HFFc6 (cell line): ENCODE results near the gene IP6K2. TPM values are rescaled to one million over a fixed set of nuclear protein-coding genes. Genes with fewer than 3 reads are reported as not detected.

ENCODE experiments used
- DNase-seq: peaks from one replicate; pipeline ENCODE4 v3.0.0-alpha.2; 2018
- H3K27ac Mint-ChIP-seq: 2 replicates; pipeline ENCODE4 v1.8.0; 2020; ENCODE audit warnings: mild to moderate bottlenecking, mixed read lengths
- H3K27me3 Mint-ChIP-seq: 2 replicates; pipeline ENCODE4 v1.8.0; 2021; ENCODE audit warnings: mild to moderate bottlenecking, moderate library complexity, mixed read lengths; ENCODE audit not compliant: insufficient read depth
- H3K36me3 Mint-ChIP-seq: 2 replicates; pipeline ENCODE4 v1.8.0; 2021; ENCODE audit warnings: low read depth, mixed read lengths
- H3K4me1 Mint-ChIP-seq: 2 replicates; pipeline ENCODE4 v1.8.0; 2020; ENCODE audit warnings: low read depth, mixed read lengths
- H3K4me3 Mint-ChIP-seq: 2 replicates; pipeline ENCODE4 v1.8.0; 2020; ENCODE audit warnings: mild to moderate bottlenecking, moderate library complexity, mixed read lengths
- H3K9me3 Mint-ChIP-seq: 2 replicates; pipeline ENCODE4 v1.8.0; 2020; ENCODE audit warnings: mild to moderate bottlenecking, mixed read lengths
- CTCF ChIP-seq: fragments of 200-600 bp; sonication (generic); IDR thresholded peaks from 2 replicates; pipeline ENCODE4 v1.5.0; 2021; ENCODE audit warnings: antibody characterized with exemption, mild to moderate bottlenecking
- total RNA-seq, 6 experiments: library from RNA; stranded (reverse); fragmentation: NEBNext Ultra II Directional; extraction: Animal tissue kit (Norgen Biotek cat#: 25700); gene quantifications; 2 replicates in 1 of 6; 3 replicates in 5 of 6; pipeline ENCODE4 v1.2.3, GENCODE V29; 2021

Gene IP6K2
- total RNA-seq, 6 experiments from 2014 or later, result 47.4 to 64.6 (median 53.0) TPM

DNA sequence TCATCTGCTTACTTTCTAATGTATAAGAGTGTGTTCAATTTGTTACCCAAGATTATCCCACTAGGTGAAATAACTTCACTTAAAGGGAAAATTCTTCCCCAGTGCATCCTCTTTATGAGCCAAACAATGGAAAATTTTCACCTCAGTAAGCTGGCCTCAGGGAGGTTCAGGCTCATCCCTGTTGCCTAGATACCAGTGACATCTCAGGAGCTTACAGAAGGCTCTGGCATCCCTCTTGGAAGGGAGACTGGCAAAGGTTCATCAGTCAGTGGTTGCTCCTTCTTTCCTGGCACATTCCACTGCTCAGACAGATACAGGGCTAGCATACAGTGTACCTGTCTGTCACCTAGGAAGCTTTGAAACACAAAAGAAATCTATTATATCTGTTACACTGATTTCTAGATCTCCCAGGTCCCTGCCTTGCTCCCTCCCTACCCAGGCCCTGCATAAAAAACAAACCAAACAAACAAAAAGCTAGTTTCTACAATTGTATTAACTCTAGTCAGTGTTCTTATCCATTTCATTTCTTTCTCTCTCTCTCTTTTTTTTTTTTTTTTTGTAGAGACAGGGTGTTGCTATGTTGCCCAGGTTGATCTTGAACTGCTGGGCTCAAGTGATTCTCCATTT lies 1.7 kb downstream of the IP6K2 start:
- peak; percentile 79 for DNase-seq
- Mint-ChIP-seq H3K27me3 (peaks cover 6% of the 10 kb centered on the region; the same call in 1 of the 2 replicates), H3K9me3 (no peaks in the 10 kb centered on the region)

GRCh38 chr3:48711727-48712126 lies 5.3 kb downstream of the IP6K2 start:
- no peak for DNase-seq
- Mint-ChIP-seq H3K27ac (peak overlapping the region; percentile 20; the same call in 1 of the 2 replicates), H3K27me3 (peaks cover 8% of the 10 kb centered on the region; the same call in 1 of the 2 replicates), H3K4me1 (peaks cover 49% of the 10 kb centered on the region), H3K9me3 (no peaks in the 10 kb centered on the region), H3K36me3 (peaks cover 45% of the 10 kb centered on the region), H3K4me3 (no peak overlapping the region)
- no peak for TF ChIP-seq CTCF

More for the DNA sequence above, 1.7 kb downstream of the IP6K2 start:
- Mint-ChIP-seq H3K27ac (peak overlapping the region; percentile 97), H3K36me3 (peaks cover 34% of the 10 kb centered on the region), H3K4me3 (peak overlapping the region; percentile 98), H3K4me1 (peaks cover 33% of the 10 kb centered on the region)
- TF ChIP-seq CTCF, result no peak

DNA sequence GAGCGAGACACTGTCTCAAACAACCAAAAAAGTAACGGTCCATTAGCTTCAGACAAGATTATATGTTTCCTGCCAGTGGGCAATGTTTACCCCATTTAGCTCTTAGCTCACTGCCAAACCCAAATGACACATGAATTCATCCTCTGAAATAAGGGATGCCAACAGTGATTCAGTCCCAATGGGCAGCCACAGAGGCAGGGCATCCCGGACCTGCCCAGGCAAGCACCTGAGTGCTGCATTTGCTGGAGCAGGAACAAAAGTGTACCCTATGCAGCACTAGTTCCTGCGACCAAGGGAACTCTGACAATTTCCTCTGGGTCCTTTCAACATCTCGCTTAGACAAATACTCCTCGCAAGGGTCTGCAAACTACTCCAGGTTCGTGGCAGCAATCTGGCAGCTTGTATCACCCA lies 8.0 kb downstream of the IP6K2 start:
- no peak for TF ChIP-seq CTCF
- peaks cover 33% of the 10 kb centered on the region for H3K36me3 Mint-ChIP-seq

GRCh38 chr3:48708481-48708889 lies 8.5 kb downstream of the IP6K2 start:
- H3K27ac Mint-ChIP-seq, result peak overlapping the region; percentile 88
- H3K27me3 Mint-ChIP-seq, result peaks cover 5% of the 10 kb centered on the region; the same call in 1 of the 2 replicates
- H3K4me3 Mint-ChIP-seq, result peak overlapping the region; percentile 62
- DNase-seq, result peak; percentile 45
- no peak for TF ChIP-seq CTCF
- peaks cover 39% of the 10 kb centered on the region for H3K4me1 Mint-ChIP-seq
- H3K36me3 Mint-ChIP-seq, result peaks cover 35% of the 10 kb centered on the region
- H3K9me3 Mint-ChIP-seq, result no peaks in the 10 kb centered on the region

More for the DNA sequence above, 8.0 kb downstream of the IP6K2 start:
- Mint-ChIP-seq H3K4me3 (peak overlapping the region; percentile 62), H3K27ac (peak overlapping the region; percentile 88), H3K27me3 (peaks cover 5% of the 10 kb centered on the region; the same call in 1 of the 2 replicates), H3K9me3 (no peaks in the 10 kb centered on the region), H3K4me1 (peaks cover 38% of the 10 kb centered on the region)
- DNase-seq, result peak; percentile 25

DNA sequence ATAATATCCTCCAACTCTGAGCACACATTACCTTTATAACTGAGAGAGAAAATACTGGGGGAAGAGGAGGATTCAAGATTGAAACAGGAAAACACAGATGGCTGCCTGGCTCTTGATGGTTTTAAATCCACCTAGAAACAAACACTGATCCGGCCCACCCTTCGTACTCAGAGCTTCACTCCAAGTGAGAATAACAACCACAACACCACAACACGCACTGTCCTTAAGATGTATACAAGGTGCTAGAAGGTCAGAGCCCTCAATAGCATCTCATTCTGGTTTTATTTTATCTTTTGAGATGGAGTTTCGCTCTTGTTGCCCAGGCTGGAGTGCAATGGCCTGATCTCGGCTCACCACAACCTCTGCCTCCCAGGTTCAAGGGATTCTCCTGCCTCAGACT lies 9.9 kb downstream of the IP6K2 start:
- H3K27me3 Mint-ChIP-seq, result peaks cover 5% of the 10 kb centered on the region; the same call in 1 of the 2 replicates
- H3K36me3 Mint-ChIP-seq, result peaks cover 45% of the 10 kb centered on the region
- DNase-seq, result no peak
- peaks cover 47% of the 10 kb centered on the region for H3K4me1 Mint-ChIP-seq
- H3K9me3 Mint-ChIP-seq, result no peaks in the 10 kb centered on the region
- H3K4me3 Mint-ChIP-seq, result no peak overlapping the region
- no peak for TF ChIP-seq CTCF
- H3K27ac Mint-ChIP-seq, result no peak overlapping the region; the same call in 1 of the 2 replicates
